H9 (cell line): ENCODE data around the gene NDUFA11. TPM values are rescaled to one million over a fixed set of nuclear protein-coding genes. Genes with fewer than 3 reads are reported as not detected.

ENCODE experiments used
- DNase-seq: peaks from one replicate; pipeline ENCODE4 v3.0.0-alpha.2; 2017
- H2AFZ ChIP-seq: one replicate; pipeline ENCODE4 v1.6.1; 2013; ENCODE audit warnings: mild to moderate bottlenecking, low read length, control low read depth, moderate library complexity
- H2AK5ac ChIP-seq: 2 replicates; pipeline ENCODE4 v1.6.1; 2013; ENCODE audit warnings: low read length, control low read depth, mixed read lengths; ENCODE audit not compliant: insufficient read length
- H2BK120ac ChIP-seq: one replicate; pipeline ENCODE4 v1.6.1; 2013; ENCODE audit warnings: low read depth, mild to moderate bottlenecking, low read length, control low read depth, inconsistent platforms; ENCODE audit not compliant: poor library complexity, severe bottlenecking
- H2BK12ac ChIP-seq: 2 replicates; pipeline ENCODE4 v1.6.1; 2013; ENCODE audit warnings: low read length, control low read depth, mixed read lengths, low read depth; ENCODE audit not compliant: insufficient read length
- H2BK15ac ChIP-seq: 2 replicates; pipeline ENCODE4 v1.6.1; 2013; ENCODE audit warnings: low read depth, low read length, control low read depth
- H2BK20ac ChIP-seq: one replicate; pipeline ENCODE4 v1.6.1; 2013; ENCODE audit warnings: low read depth, mild to moderate bottlenecking, low read length, control low read depth, inconsistent platforms; ENCODE audit not compliant: poor library complexity, severe bottlenecking
- H2BK5ac ChIP-seq: 2 replicates; pipeline ENCODE4 v1.6.1; 2013; ENCODE audit warnings: low read length, control low read depth, mixed read lengths; ENCODE audit not compliant: insufficient read length
- H3K14ac ChIP-seq: 2 replicates; pipeline ENCODE4 v1.6.1; 2013; ENCODE audit warnings: low read length, control low read depth; ENCODE audit not compliant: insufficient read depth
- H3K18ac ChIP-seq: 2 replicates; pipeline ENCODE4 v1.6.1; 2013; ENCODE audit warnings: low read depth, mild to moderate bottlenecking, mixed read lengths, low read length, control low read depth; ENCODE audit not compliant: insufficient read length
- H3K23ac ChIP-seq: 2 replicates; pipeline ENCODE4 v1.6.1; 2013; ENCODE audit warnings: low read length, control low read depth, mixed read lengths, low read depth; ENCODE audit not compliant: insufficient read length
- H3K23me2 ChIP-seq: 2 replicates; pipeline ENCODE4 v1.6.1; 2013; ENCODE audit warnings: low read depth, mild to moderate bottlenecking, mixed read lengths, low read length, control low read depth; ENCODE audit not compliant: insufficient read length, poor library complexity, severe bottlenecking
- H3K27ac ChIP-seq: 2 replicates; pipeline ENCODE4 v1.5.1; 2013; ENCODE audit warnings: low read length, control low read depth, mixed read lengths, low read depth; ENCODE audit not compliant: insufficient read length
- H3K27me3 ChIP-seq: 2 replicates; pipeline ENCODE4 v1.6.1; 2013; ENCODE audit warnings: low read length, control low read depth, inconsistent platforms; ENCODE audit not compliant: insufficient read depth
- H3K4ac ChIP-seq: 2 replicates; pipeline ENCODE4 v1.6.1; 2013; ENCODE audit warnings: low read depth, mild to moderate bottlenecking, control low read depth, inconsistent platforms, low read length, moderate library complexity
- H3K4me1 ChIP-seq: 2 replicates; pipeline ENCODE4 v1.6.1; 2013; ENCODE audit warnings: low read length, control low read depth, inconsistent platforms; ENCODE audit not compliant: insufficient read depth
- H3K4me2 ChIP-seq: 2 replicates; pipeline ENCODE4 v1.6.1; 2013; ENCODE audit warnings: low read length, control low read depth, mixed read lengths; ENCODE audit not compliant: insufficient read length, insufficient read depth
- H3K56ac ChIP-seq: 2 replicates; pipeline ENCODE4 v1.6.1; 2013; ENCODE audit warnings: low read depth, mild to moderate bottlenecking, mixed read lengths, low read length, control low read depth; ENCODE audit not compliant: insufficient read length
- H3K79me1 ChIP-seq: 2 replicates; pipeline ENCODE4 v1.6.1; 2013; ENCODE audit warnings: low read depth, mild to moderate bottlenecking, moderate library complexity, low read length, control low read depth, inconsistent platforms; ENCODE audit not compliant: insufficient read depth, poor library complexity, severe bottlenecking
- H3K79me2 ChIP-seq: 2 replicates; pipeline ENCODE4 v1.6.1; 2013; ENCODE audit warnings: low read length, control low read depth, inconsistent platforms; ENCODE audit not compliant: insufficient read depth
- H3K9ac ChIP-seq: 2 replicates; pipeline ENCODE4 v1.6.1; 2013; ENCODE audit warnings: low read length, control low read depth, mixed read lengths; ENCODE audit not compliant: insufficient read length; ENCODE audit errors: extremely low read depth
- H3K9me3 ChIP-seq: one replicate; pipeline ENCODE4 v1.6.1; 2013; ENCODE audit warnings: low read depth, low read length, inconsistent platforms; ENCODE audit not compliant: control insufficient read depth
- H3T11ph ChIP-seq: one replicate; pipeline ENCODE4 v1.6.1; 2013; ENCODE audit warnings: mild to moderate bottlenecking, low read length, control low read depth, inconsistent platforms
- H4K20me1 ChIP-seq: one replicate; pipeline ENCODE4 v1.6.1; 2013; ENCODE audit not compliant: control insufficient read depth, insufficient read length, insufficient read depth
- H4K5ac ChIP-seq: 2 replicates; pipeline ENCODE4 v1.6.1; 2013; ENCODE audit warnings: low read depth, mild to moderate bottlenecking, mixed read lengths, low read length, control low read depth; ENCODE audit not compliant: insufficient read length
- H4K8ac ChIP-seq: replicated peaks from 2 replicates; pipeline ENCODE4 v1.6.1; 2013; ENCODE audit warnings: low read length, control low read depth, mixed read lengths, low read depth; ENCODE audit not compliant: insufficient read length
- H4K91ac ChIP-seq: 2 replicates; pipeline ENCODE4 v1.6.1; 2013; ENCODE audit warnings: low read depth, mild to moderate bottlenecking, moderate library complexity, mixed read lengths, low read length, control low read depth; ENCODE audit not compliant: insufficient read length
- H3K27ac Mint-ChIP-seq, 3 experiments: 2 replicates in 2 of 3; 3 replicates in 1 of 3; pipeline ENCODE4 v1.8.0; 2020 to 2021; ENCODE audit warnings: mixed read lengths in 3 of 3, mild to moderate bottlenecking in 1 of 3, moderate library complexity in 1 of 3
- H3K27me3 Mint-ChIP-seq: 2 replicates; pipeline ENCODE4 v1.8.0; 2021; ENCODE audit warnings: low read depth, mild to moderate bottlenecking, moderate library complexity, mixed read lengths
- H3K36me3 Mint-ChIP-seq, 3 experiments: 2 replicates in 2 of 3; 3 replicates in 1 of 3; pipeline ENCODE4 v1.8.0; 2020 to 2021; ENCODE audit warnings: low read depth in 3 of 3, mixed read lengths in 3 of 3; ENCODE audit not compliant: insufficient read depth in 1 of 3
- H3K4me1 Mint-ChIP-seq, 2 experiments: 2 replicates each; pipeline ENCODE4 v1.8.0; 2020; ENCODE audit warnings: mixed read lengths in 2 of 2
- H3K4me3 Mint-ChIP-seq, 2 experiments: 2 replicates in 1 of 2; 3 replicates in 1 of 2; pipeline ENCODE4 v1.8.0; 2020 to 2021; ENCODE audit warnings: mild to moderate bottlenecking in 2 of 2, mixed read lengths in 2 of 2, moderate library complexity in 1 of 2
- H3K9me3 Mint-ChIP-seq, 2 experiments: 2 replicates in 1 of 2; 3 replicates in 1 of 2; pipeline ENCODE4 v1.8.0; 2020; ENCODE audit warnings: mild to moderate bottlenecking in 2 of 2, mixed read lengths in 2 of 2, moderate library complexity in 1 of 2
- CTCF ChIP-seq: fragments of 200-600 bp; sonication (generic); conservative IDR thresholded peaks from 3 replicates; pipeline ENCODE4 v1.8.0; 2021; ENCODE audit warnings: antibody characterized with exemption, mild to moderate bottlenecking
- WGBS: extraction: QIAGEN DNeasy Blood & Tissue Kit; methylation state at CpG from one replicate; pipeline ENCODE4 v1.1.7; 2013; ENCODE audit warnings: missing lambda C conversion rate, low lambda C conversion rate, mixed read lengths; ENCODE audit not compliant: insufficient read length; ENCODE audit errors: extremely low coverage; 5-methylcytosine and 5-hydroxymethylcytosine counted together
- total RNA-seq: library from RNA; stranded (reverse); gene quantifications from 2 replicates; pipeline ENCODE4 v1.2.1, GENCODE V29; 2021

The NDUFA11 gene
- total RNA-seq, 1 experiment from 2014 or later: 282 TPM

- DNase-seq: no peak
- H4K20me1 ChIP-seq: no peaks in the 10 kb centered on the region
- H3K9me3 ChIP-seq: no peaks in the 10 kb centered on the region
- no peak overlapping the region for H4K8ac ChIP-seq
- no peak overlapping the region for H3K9ac ChIP-seq
- H3K18ac ChIP-seq: no peak overlapping the region
- H2BK20ac ChIP-seq: no peak overlapping the region
- Mint-ChIP-seq H3K27ac (peak overlapping the region in 1 of 3 experiments; percentile 86; a peak in 1 of 7 replicates), H3K36me3 (no peaks in the 10 kb centered on the region), H3K4me1 (no peaks in the 10 kb centered on the region; a peak in 1 of 4 replicates), H3K9me3 (no peaks in the 10 kb centered on the region), H3K4me3 (no peak overlapping the region), H3K27me3 (peaks cover 31% of the 10 kb centered on the region)
- H3K79me1 ChIP-seq: no peaks in the 10 kb centered on the region
- TF ChIP-seq CTCF: peak; percentile 43; the same call in 2 of the 3 replicates
- no peak overlapping the region for H2BK15ac ChIP-seq
- H3K23me2 ChIP-seq: no peaks in the 10 kb centered on the region
- no peaks in the 10 kb centered on the region for H3K79me2 ChIP-seq
- no peak overlapping the region for H3K4me2 ChIP-seq
- H3K23ac ChIP-seq: no peak overlapping the region
- H3T11ph ChIP-seq: no peak overlapping the region
- H3K4me1 ChIP-seq: no peaks in the 10 kb centered on the region
- H2BK120ac ChIP-seq: no peak overlapping the region
- H2AK5ac ChIP-seq: no peak overlapping the region
- no peak overlapping the region for H3K56ac ChIP-seq
- H2BK5ac ChIP-seq: no peak overlapping the region
- H2BK12ac ChIP-seq: no peak overlapping the region
- H2AFZ ChIP-seq: no peak overlapping the region
- H4K91ac ChIP-seq: no peak overlapping the region
- H4K5ac ChIP-seq: no peak overlapping the region
- H3K4ac ChIP-seq: no peak overlapping the region
- H3K27me3 ChIP-seq: no peaks in the 10 kb centered on the region
- no CpG with 5 or more reads among the region's 14 CpGs for WGBS
- H3K27ac ChIP-seq: no peak overlapping the region
- H3K14ac ChIP-seq: no peak overlapping the region
Measured at GRCh38 chr19:5864725-5865486, 38.7 kb downstream of the NDUFA11 start.
